IMR-90 (cell line): ENCODE measurements around the gene CD2AP. TPM values are rescaled to one million over a fixed set of nuclear protein-coding genes. Genes with fewer than 3 reads are reported as not detected.
"Not testable (repeated sequence)": the region's sequence is repeated elsewhere in the genome, so short reads cannot be mapped to it uniquely, and the experiment has no call there.

Source experiments
- ATAC-seq: fragments of 200-7000 bp; cut with Tn5 transposase; 2 replicates; pipeline ENCODE4 v1.9.1; 2020; ENCODE audit warnings: low read depth, mild to moderate bottlenecking, moderate library complexity
- BruUV-seq: library from RNA; stranded (reverse); fragments of 400-500 nt; replicated peaks from 2 replicates; lab custom pipeline; 2021; lab: Mats Ljungman, UMichigan
- CTCF ChIA-PET: fragments of 300-600 bp; formaldehyde crosslinking; extraction: SDS; loops from one replicate; lab custom pipeline; 2021; ENCODE audit warnings: antibody characterized with exemption; lab: Yijun Ruan, JAX
- POLR2A ChIA-PET: fragments of 300-600 bp; sonication (Branson Sonifier 250); formaldehyde crosslinking; loops from one replicate; lab custom pipeline; 2022; ENCODE audit warnings: antibody characterized with exemption; ENCODE audit not compliant: unreplicated experiment; lab: Charles Lee
- DNase-seq: peaks from one replicate; pipeline ENCODE4 v3.0.0; 2013
- H2AFZ ChIP-seq: replicated peaks from 2 replicates; pipeline ENCODE3; 2013; ENCODE audit warnings: low read length, mild to moderate bottlenecking; ENCODE audit not compliant: poor library complexity
- H2AK5ac ChIP-seq: 2 replicates; pipeline ENCODE4 v1.6.1; 2013; ENCODE audit warnings: low read depth, low read length, inconsistent platforms
- H2AK9ac ChIP-seq: replicated peaks from 2 replicates; pipeline ENCODE3; 2013; ENCODE audit warnings: mild to moderate bottlenecking, low read depth, low read length, moderate library complexity; ENCODE audit not compliant: poor library complexity
- H2BK120ac ChIP-seq: 2 replicates; pipeline ENCODE4 v1.6.1; 2013; ENCODE audit warnings: low read depth, low read length, inconsistent platforms
- H2BK15ac ChIP-seq: 3 replicates; pipeline ENCODE4 v1.6.1; 2013; ENCODE audit warnings: low read depth, low read length, inconsistent platforms
- H2BK20ac ChIP-seq: 2 replicates; pipeline ENCODE4 v1.6.1; 2013; ENCODE audit warnings: low read depth, mild to moderate bottlenecking, inconsistent platforms, low read length, moderate library complexity
- H2BK5ac ChIP-seq: 2 replicates; pipeline ENCODE4 v1.6.1; 2013; ENCODE audit warnings: mild to moderate bottlenecking, low read depth, low read length, inconsistent platforms; ENCODE audit not compliant: poor library complexity, severe bottlenecking
- H3K14ac ChIP-seq: replicated peaks from 2 replicates; pipeline ENCODE4 v1.6.1; 2013; ENCODE audit warnings: low read depth, low read length, inconsistent platforms
- H3K18ac ChIP-seq: 2 replicates; pipeline ENCODE4 v1.6.1; 2013; ENCODE audit warnings: low read depth, low read length, control low read depth
- H3K23ac ChIP-seq: 2 replicates; pipeline ENCODE4 v1.6.1; 2013; ENCODE audit warnings: low read depth, low read length, inconsistent platforms
- H3K27ac ChIP-seq: 2 replicates; pipeline ENCODE4 v1.5.1; 2013; ENCODE audit warnings: mild to moderate bottlenecking, control low read depth, low read length; ENCODE audit not compliant: insufficient read depth
- H3K27me3 ChIP-seq: 2 replicates; pipeline ENCODE4 v1.6.1; 2013; ENCODE audit warnings: low read length; ENCODE audit not compliant: control insufficient read depth, insufficient read depth
- H3K36me3 ChIP-seq: 2 replicates; pipeline ENCODE4 v1.6.1; 2013; ENCODE audit warnings: low read length, mixed read lengths; ENCODE audit not compliant: control insufficient read depth, insufficient read depth
- H3K4ac ChIP-seq: 2 replicates; pipeline ENCODE4 v1.6.1; 2013; ENCODE audit warnings: low read depth, low read length, inconsistent platforms
- H3K4me1 ChIP-seq: 2 replicates; pipeline ENCODE4 v1.6.1; 2013; ENCODE audit warnings: low read length, mixed read lengths; ENCODE audit not compliant: control insufficient read depth, insufficient read depth
- H3K4me2 ChIP-seq: 2 replicates; pipeline ENCODE4 v1.6.1; 2013; ENCODE audit warnings: low read depth, mild to moderate bottlenecking, control low read depth, low read length, moderate library complexity
- H3K4me3 ChIP-seq: 2 replicates; pipeline ENCODE4 v1.5.1; 2013; ENCODE audit warnings: low read depth, mild to moderate bottlenecking, control low read depth, low read length, moderate library complexity; ENCODE audit not compliant: insufficient read depth
- H3K56ac ChIP-seq: 2 replicates; pipeline ENCODE4 v1.6.1; 2013; ENCODE audit warnings: low read length, inconsistent platforms; ENCODE audit not compliant: insufficient read depth; ENCODE audit errors: extremely low read depth
- H3K79me1 ChIP-seq, 2 experiments: 2 replicates each; pipeline ENCODE4 v1.6.1; 2013; ENCODE audit warnings: low read length in 2 of 2, inconsistent platforms in 1 of 2, low read depth in 1 of 2
- H3K9ac ChIP-seq: 2 replicates; pipeline ENCODE4 v1.6.1; 2013; ENCODE audit warnings: low read depth, low read length, control low read depth
- H3K9me1 ChIP-seq: 2 replicates; pipeline ENCODE4 v1.6.1; 2013; ENCODE audit warnings: low read length, inconsistent platforms; ENCODE audit not compliant: insufficient read depth
- H3K9me3 ChIP-seq: 2 replicates; pipeline ENCODE4 v1.6.1; 2013; ENCODE audit warnings: low read length; ENCODE audit not compliant: control insufficient read depth, insufficient read depth
- H4K20me1 ChIP-seq: 2 replicates; pipeline ENCODE4 v1.6.1; 2013; ENCODE audit warnings: low read length, inconsistent platforms; ENCODE audit not compliant: insufficient read depth
- H4K5ac ChIP-seq: 2 replicates; pipeline ENCODE4 v1.6.1; 2013; ENCODE audit warnings: mild to moderate bottlenecking, low read depth, low read length, control low read depth
- H4K8ac ChIP-seq, 2 experiments: 2 replicates each; pipeline ENCODE4 v1.6.1; 2013; ENCODE audit warnings: low read depth in 2 of 2, low read length in 2 of 2, control low read depth in 1 of 2, inconsistent platforms in 1 of 2
- H4K91ac ChIP-seq: 2 replicates; pipeline ENCODE4 v1.6.1; 2013; ENCODE audit warnings: low read depth, low read length, inconsistent platforms; ENCODE audit not compliant: insufficient read depth
- WGBS, 2 experiments: methylation state at CpG; one replicate each; pipeline versions ENCODE4 v1.1.5 to v1.1.7; 2013; ENCODE audit warnings: missing lambda C conversion rate in 2 of 2; ENCODE audit not compliant: insufficient read length in 1 of 2; ENCODE audit errors: extremely low coverage in 2 of 2; 5-methylcytosine and 5-hydroxymethylcytosine counted together
- dilution Hi-C: fragments of 300-500 bp; cut with HindIII; formaldehyde crosslinking; loops from one replicate; pipeline ENCODE4 v1.14.3; 2018; ENCODE audit warnings: low sequenced_read_pairs; ENCODE audit not compliant: unreplicated experiment
- in situ Hi-C: fragments of 300-500 bp; cut with MboI; formaldehyde crosslinking; loops from 3 replicates; pipeline ENCODE4 v1.14.3; 2019; ENCODE audit warnings: low sequenced_read_pairs, inconsistent platforms, mixed read lengths
- intact Hi-C: fragments of 100-400 bp; cut with micrococcal nuclease; formaldehyde crosslinking; loops from 2 replicates; pipeline ENCODE4 v1.10.0; 2022
- polyA plus RNA-seq, 3 experiments: library from polyadenylated mRNA; depleted of rRNA; stranded (reverse); fragments of >200 nt; gene quantifications; 2 replicates each; pipeline ENCODE4 v1.2.3, GENCODE V29; 2012; ENCODE audit warnings: low replicate concordance in 1 of 3
- total RNA-seq: library from RNA; depleted of rRNA; stranded (reverse); fragments of >200 nt; gene quantifications from 2 replicates; pipeline ENCODE4 v1.2.3, GENCODE V29; 2012

CD2AP gene
- total and polyA plus RNA-seq, 2 of the 4 experiments (the other 2 are of a cell fraction): 5.3 to 7.5 TPM

DNA sequence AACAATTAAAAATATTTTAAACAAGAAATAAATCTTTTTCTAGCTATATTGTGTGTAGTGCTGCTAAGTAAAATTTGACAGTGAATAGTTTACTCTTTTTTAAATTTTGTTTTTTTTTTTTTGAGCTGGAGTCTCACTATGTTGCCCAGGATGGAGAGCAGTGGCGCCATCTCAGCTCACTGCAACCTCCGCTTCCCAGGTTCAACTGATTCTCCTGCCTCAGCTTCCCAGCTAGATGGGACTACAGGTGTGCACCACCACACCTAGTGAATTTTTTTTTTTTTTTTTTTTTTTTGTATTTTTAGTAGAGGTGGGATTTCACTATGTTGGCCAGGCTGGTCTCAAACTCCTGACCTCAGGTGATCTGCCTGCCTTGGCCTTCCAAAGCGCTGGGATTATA, 75.7 kb downstream of the CD2AP start:
- H3K14ac ChIP-seq, H3K9me3 ChIP-seq, H2BK15ac ChIP-seq, H3K9ac ChIP-seq, H3K23ac ChIP-seq, H3K4me2 ChIP-seq, H3K4me3 ChIP-seq, H3K9me1 ChIP-seq, H3K27ac ChIP-seq, BruUV-seq, H2AK9ac ChIP-seq, H3K56ac ChIP-seq, H4K5ac ChIP-seq, H3K79me1 ChIP-seq, H3K4ac ChIP-seq, H2AK5ac ChIP-seq, H4K8ac ChIP-seq, dilution Hi-C loops, POLR2A ChIA-PET, H2BK20ac ChIP-seq, ATAC-seq, H2AFZ ChIP-seq, H3K4me1 ChIP-seq, DNase-seq, H3K36me3 ChIP-seq, H4K91ac ChIP-seq, intact Hi-C loops, H3K18ac ChIP-seq, in situ Hi-C loops, H2BK120ac ChIP-seq, H3K27me3 ChIP-seq, H4K20me1 ChIP-seq, H2BK5ac ChIP-seq: not testable (repeated sequence)
- no CpG with 5 or more reads among the region's 3 CpGs for WGBS, 2 experiments
- CTCF ChIA-PET: interaction anchor here (1.4 kb wide), 1 partner anchor 12 kb away, joined by 3 read pairs; no protein-coding TSS in a partner anchor

DNA sequence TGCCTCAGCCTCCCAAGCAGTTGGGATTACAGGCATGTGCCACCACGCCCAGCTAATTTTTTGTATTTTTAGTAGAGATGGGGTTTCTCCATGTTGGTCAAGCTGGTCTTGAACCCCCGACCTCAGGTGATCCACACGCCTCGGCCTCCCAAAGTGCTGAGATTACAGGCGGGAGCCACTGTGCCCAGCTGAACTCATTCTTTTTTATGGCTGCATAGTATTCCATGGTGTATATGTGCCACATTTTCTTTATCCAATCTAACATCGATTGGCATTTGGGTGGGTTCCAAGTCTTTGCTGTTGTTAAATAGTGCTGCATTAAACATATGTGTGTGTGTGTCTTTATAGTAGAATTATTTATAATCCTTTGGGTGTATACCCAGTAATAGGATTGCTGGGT, 78.9 kb downstream of the CD2AP start:
- H3K14ac ChIP-seq, H2BK120ac ChIP-seq, H4K91ac ChIP-seq, H4K5ac ChIP-seq, POLR2A ChIA-PET, H4K8ac ChIP-seq, H2AK9ac ChIP-seq, dilution Hi-C loops, H3K23ac ChIP-seq, in situ Hi-C loops, intact Hi-C loops, H3K27ac ChIP-seq, H3K27me3 ChIP-seq, H2AK5ac ChIP-seq, H3K56ac ChIP-seq, H4K20me1 ChIP-seq, H2BK20ac ChIP-seq, H2BK15ac ChIP-seq, H3K9ac ChIP-seq, H2AFZ ChIP-seq, H3K4me2 ChIP-seq, H3K4me1 ChIP-seq, H3K18ac ChIP-seq, BruUV-seq, H3K79me1 ChIP-seq, H2BK5ac ChIP-seq, H3K36me3 ChIP-seq, H3K9me1 ChIP-seq, H3K4me3 ChIP-seq, H3K9me3 ChIP-seq, H3K4ac ChIP-seq, DNase-seq, ATAC-seq: not testable (repeated sequence)
- CTCF ChIA-PET: interaction anchor here (0.6 kb wide), 2 partner anchors 68 to 1337 kb away, joined by 3 to 7 read pairs; no protein-coding TSS in a partner anchor
- WGBS, 2 experiments: no CpG with 5 or more reads among the region's 6 CpGs
